Measurements from ENCODE around the gene PLEKHG7. TPM values are rescaled to one million over a fixed set of nuclear protein-coding genes. Genes with fewer than 3 reads are reported as not detected.

Gene PLEKHG7
- total RNA-seq, 1 experiment from 2014 or later = not detected

- intact Hi-C loops (cut with micrococcal nuclease) = no loop called here
- no peaks in the 10 kb centered on the region for H4K20me1 ChIP-seq (ENCODE audit: low read length)
- no peak overlapping the region for H3K27ac ChIP-seq (ENCODE audit: low read length)
- TF ChIP-seq CTCF (conservative IDR thresholded peaks at IDR 0.05; ENCODE audit: low read depth, low read length) = no peak
- no peak for TF ChIP-seq EZH2phosphoT487 (IDR thresholded peaks at IDR 0.05; ENCODE audit: borderline replicate concordance, low read length)
- no peak for TF ChIP-seq EZH2 (IDR thresholded peaks at IDR 0.05; ENCODE audit: low read length, unreplicated experiment)
- DNase-seq = no peak
- no peaks in the 10 kb centered on the region for H3K27me3 ChIP-seq (ENCODE audit: low read length)
- no peaks in the 10 kb centered on the region for H3K9me2 ChIP-seq (replicated peaks; ENCODE audit: low read length)
- ChIA-PET CTCF (no interaction called here), POLR2A (ENCODE audit: unreplicated experiment) (no interaction called here)
- H3K4me3 ChIP-seq (ENCODE audit: low read length) = no peak overlapping the region
- no peaks in the 10 kb centered on the region for H3F3A ChIP-seq (ENCODE audit: low read length, unreplicated experiment)
- no peak overlapping the region for H3K4me2 ChIP-seq (ENCODE audit: low read length)
- no TSS peak for BruUV-seq (replicated peaks)
- H2AFZ ChIP-seq (ENCODE audit: low read length) = no peak overlapping the region
- H3K36me3 ChIP-seq (ENCODE audit: low read depth, low read length) = no peaks in the 10 kb centered on the region; the same call in 1 of the 2 replicates
- H3K4me1 ChIP-seq (ENCODE audit: insufficient read depth, low read length) = no peaks in the 10 kb centered on the region
- no peaks in the 10 kb centered on the region for H3K9me3 ChIP-seq (ENCODE audit: low read length)
- H3K9ac ChIP-seq (ENCODE audit: low read length) = no peak overlapping the region
- no peak for ATAC-seq
- no peaks in the 10 kb centered on the region for H3K79me2 ChIP-seq (ENCODE audit: low read length)
These were observed 118.4 kb downstream of the PLEKHG7 start for GRCh38 chr12:92821142-92821541.

Other genes with a start within 250 kb of the PLEKHG7 start
- 7.9 and 11.9 TPM in 2 replicates for gene EEA1, start 226.3 kb downstream of the PLEKHG7 start, total RNA-seq (2014; rRNA removed)

All from PC-3 (cell line).